HepG2 (cell line): ENCODE data around the gene ZSWIM5. TPM values are rescaled to one million over a fixed set of nuclear protein-coding genes. Genes with fewer than 3 reads are reported as not detected.

ENCODE experiments used
- BRCA1 ChIP-seq: sonication (generic); formaldehyde crosslinking; IDR thresholded peaks from 2 replicates; pipeline ENCODE4 v1.4.0; 2020; ENCODE audit warnings: missing genetic modification reagents
- GTF3A ChIP-seq: sonication (generic); formaldehyde crosslinking; conservative IDR thresholded peaks from 2 replicates; pipeline ENCODE4 v1.4.0; 2020; ENCODE audit warnings: mild to moderate bottlenecking, missing genetic modification reagents
- KLF16 ChIP-seq, 2 experiments: sonication (generic) in 1 of 2; formaldehyde crosslinking in 1 of 2; IDR thresholded peaks; 2 replicates each; pipeline versions ENCODE4 v1.6.1 to v1.8.0; 2016 to 2023; ENCODE audit warnings: missing genetic modification reagents in 2 of 2, missing compliant biosample characterization in 1 of 2
- KMT2A ChIP-seq: sonication (generic); formaldehyde crosslinking; IDR thresholded peaks from 2 replicates; pipeline ENCODE4 v1.4.0; 2020; ENCODE audit warnings: missing genetic modification reagents
- PATZ1 ChIP-seq: sonication (generic); formaldehyde crosslinking; IDR thresholded peaks from 2 replicates; pipeline ENCODE4 v1.4.0; 2020; ENCODE audit warnings: missing genetic modification reagents
- RAD51 ChIP-seq: fragments of 450-650 bp; IDR thresholded peaks from 2 replicates; pipeline ENCODE4 v1.6.1; 2016; ENCODE audit warnings: borderline replicate concordance
- SRSF1 ChIP-seq: fragments of 200-400 bp; formaldehyde crosslinking; optimal IDR thresholded peaks from 2 replicates; pipeline ENCODE3; 2017; ENCODE audit warnings: mild to moderate bottlenecking, low read depth, low read length, moderate library complexity
- ZBTB25 ChIP-seq: IDR thresholded peaks from 2 replicates; pipeline ENCODE4 v1.6.1; 2018; ENCODE audit warnings: missing genetic modification reagents
- ZNF24 ChIP-seq: fragments of 450-650 bp; IDR thresholded peaks from 2 replicates; pipeline ENCODE4 v1.6.1; 2017; ENCODE audit warnings: antibody characterized with exemption, mild to moderate bottlenecking
- ZNF674 ChIP-seq: sonication (generic); formaldehyde crosslinking; IDR thresholded peaks from 2 replicates; pipeline ENCODE4 v1.5.0; 2020; ENCODE audit warnings: low read depth, mild to moderate bottlenecking, missing genetic modification reagents
- ZNF710 ChIP-seq: sonication (generic); formaldehyde crosslinking; IDR thresholded peaks from 2 replicates; pipeline ENCODE4 v1.5.0; 2020; ENCODE audit warnings: mild to moderate bottlenecking, missing genetic modification reagents, borderline replicate concordance
- ZNF724P ChIP-seq: sonication (generic); formaldehyde crosslinking; IDR thresholded peaks from 2 replicates; pipeline ENCODE4 v1.8.0; 2022; ENCODE audit warnings: missing genetic modification reagents, borderline replicate concordance
- ZNF839 ChIP-seq: sonication (generic); formaldehyde crosslinking; IDR thresholded peaks from 2 replicates; pipeline ENCODE4 v1.4.0; 2020; ENCODE audit warnings: missing genetic modification reagents, mild to moderate bottlenecking, borderline replicate concordance
- polyA plus RNA-seq, 8 experiments: library from polyadenylated mRNA; depleted of rRNA in 3 of 8; stranded (reverse) in 7 of 8; unstranded in 1 of 8; fragments of >200 nt; fragmentation: Illumina TruSeq in 4 of 8; extraction: Trizol in 4 of 8; gene quantifications; 2 replicates each; pipeline versions ENCODE4 v1.2.1 to v1.2.3, GENCODE V29; 2011 to 2016; ENCODE audit warnings: low read depth in 4 of 8, missing spikeins in 1 of 8, mixed read lengths in 1 of 8; ENCODE audit not compliant: insufficient read depth in 1 of 8
- total RNA-seq, 5 experiments: library from RNA; depleted of rRNA; stranded (reverse); fragments of >200 nt; fragmentation: Illumina TruSeq; extraction: Trizol; gene quantifications; 2 replicates each; pipeline ENCODE4 v1.2.3, GENCODE V29; 2016; ENCODE audit warnings: low read depth in 1 of 5
- TF ChIP-seq, protein P1 (sequence below): IDR thresholded peaks from 2 replicates; pipeline ENCODE4 v1.4.0; 2020; ENCODE audit warnings: mild to moderate bottlenecking, missing genetic modification reagents

The ZSWIM5 gene
- total and polyA plus RNA-seq, 2 of the 13 experiments (the other 11 are each of a cell fraction or from before 2014, with no cell fraction given) = 11.0 to 20.6 TPM

DNA sequence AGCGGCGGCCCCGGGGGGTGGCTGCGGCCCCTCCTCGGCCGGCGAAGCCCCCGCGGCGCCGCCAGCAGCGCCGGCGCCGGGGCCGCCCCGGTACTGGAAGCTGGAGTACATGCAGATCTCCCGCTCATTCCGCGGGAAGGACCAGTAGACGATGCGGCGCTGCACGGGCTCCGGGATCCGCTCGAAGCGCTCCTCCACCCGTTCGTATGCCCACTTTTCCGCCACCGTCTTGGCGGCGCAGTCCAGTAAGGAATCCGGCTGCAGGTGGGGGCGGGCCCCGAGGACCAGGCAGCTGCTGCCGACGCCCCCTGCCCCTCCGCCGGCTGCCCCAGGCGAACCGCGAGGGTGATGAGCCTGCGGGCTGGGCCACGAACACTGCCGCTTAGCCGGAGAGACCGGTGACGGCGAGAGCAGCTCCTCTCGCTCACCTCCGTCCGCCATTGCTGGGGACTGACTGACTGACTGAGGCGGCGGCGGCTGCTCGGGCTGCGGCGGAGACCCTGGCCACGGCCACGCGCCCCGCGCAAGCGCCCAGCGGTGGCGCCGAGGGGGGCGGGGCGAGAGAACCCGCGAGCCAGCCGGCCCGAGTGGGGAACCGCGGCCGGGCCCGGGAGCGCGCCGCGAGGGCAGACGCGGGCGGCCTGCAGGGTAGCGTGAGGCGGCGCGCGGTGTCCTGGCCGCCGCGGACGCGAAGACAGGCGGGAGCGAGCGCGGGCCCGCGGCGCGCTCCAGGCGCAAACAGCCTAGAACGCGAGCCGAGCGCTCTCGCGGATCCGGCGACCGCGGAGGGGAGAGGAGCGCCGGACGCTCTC lies at the start of gene ZSWIM5 (continued):
- TF ChIP-seq PATZ1 (peak; percentile 75), ZNF724P (CRISPR knock-in tag) (no peak; the same call in 1 of the 2 replicates), ZNF710 (CRISPR knock-in tag) (0 out of 2 replicates have a peak, but pooled peaks have one; percentile 30), BRCA1 (CRISPR knock-in tag) (no peak), ZNF839 (CRISPR knock-in tag) (0 out of 2 replicates have a peak, but pooled peaks have one; percentile 47), SRSF1 (no peak), KMT2A (peak; percentile 89), RAD51 (no peak), GTF3A (CRISPR knock-in tag) (no peak), KLF16 (CRISPR knock-in tag; IDR thresholded peaks at IDR 0.05) (peak in 1 of 2 experiments; percentile 62; a peak in 1 of 4 replicates), ZNF24 (no peak), ZBTB25 (CRISPR knock-in tag) (no peak), ZNF674 (no peak)
- TF ChIP-seq, protein P1, sequence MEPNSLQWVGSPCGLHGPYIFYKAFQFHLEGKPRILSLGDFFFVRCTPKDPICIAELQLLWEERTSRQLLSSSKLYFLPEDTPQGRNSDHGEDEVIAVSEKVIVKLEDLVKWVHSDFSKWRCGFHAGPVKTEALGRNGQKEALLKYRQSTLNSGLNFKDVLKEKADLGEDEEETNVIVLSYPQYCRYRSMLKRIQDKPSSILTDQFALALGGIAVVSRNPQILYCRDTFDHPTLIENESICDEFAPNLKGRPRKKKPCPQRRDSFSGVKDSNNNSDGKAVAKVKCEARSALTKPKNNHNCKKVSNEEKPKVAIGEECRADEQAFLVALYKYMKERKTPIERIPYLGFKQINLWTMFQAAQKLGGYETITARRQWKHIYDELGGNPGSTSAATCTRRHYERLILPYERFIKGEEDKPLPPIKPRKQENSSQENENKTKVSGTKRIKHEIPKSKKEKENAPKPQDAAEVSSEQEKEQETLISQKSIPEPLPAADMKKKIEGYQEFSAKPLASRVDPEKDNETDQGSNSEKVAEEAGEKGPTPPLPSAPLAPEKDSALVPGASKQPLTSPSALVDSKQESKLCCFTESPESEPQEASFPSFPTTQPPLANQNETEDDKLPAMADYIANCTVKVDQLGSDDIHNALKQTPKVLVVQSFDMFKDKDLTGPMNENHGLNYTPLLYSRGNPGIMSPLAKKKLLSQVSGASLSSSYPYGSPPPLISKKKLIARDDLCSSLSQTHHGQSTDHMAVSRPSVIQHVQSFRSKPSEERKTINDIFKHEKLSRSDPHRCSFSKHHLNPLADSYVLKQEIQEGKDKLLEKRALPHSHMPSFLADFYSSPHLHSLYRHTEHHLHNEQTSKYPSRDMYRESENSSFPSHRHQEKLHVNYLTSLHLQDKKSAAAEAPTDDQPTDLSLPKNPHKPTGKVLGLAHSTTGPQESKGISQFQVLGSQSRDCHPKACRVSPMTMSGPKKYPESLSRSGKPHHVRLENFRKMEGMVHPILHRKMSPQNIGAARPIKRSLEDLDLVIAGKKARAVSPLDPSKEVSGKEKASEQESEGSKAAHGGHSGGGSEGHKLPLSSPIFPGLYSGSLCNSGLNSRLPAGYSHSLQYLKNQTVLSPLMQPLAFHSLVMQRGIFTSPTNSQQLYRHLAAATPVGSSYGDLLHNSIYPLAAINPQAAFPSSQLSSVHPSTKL = peak; percentile 43; the same call in 1 of the 2 replicates
